Measurements from ENCODE around the gene ADGRA1.

DNA sequence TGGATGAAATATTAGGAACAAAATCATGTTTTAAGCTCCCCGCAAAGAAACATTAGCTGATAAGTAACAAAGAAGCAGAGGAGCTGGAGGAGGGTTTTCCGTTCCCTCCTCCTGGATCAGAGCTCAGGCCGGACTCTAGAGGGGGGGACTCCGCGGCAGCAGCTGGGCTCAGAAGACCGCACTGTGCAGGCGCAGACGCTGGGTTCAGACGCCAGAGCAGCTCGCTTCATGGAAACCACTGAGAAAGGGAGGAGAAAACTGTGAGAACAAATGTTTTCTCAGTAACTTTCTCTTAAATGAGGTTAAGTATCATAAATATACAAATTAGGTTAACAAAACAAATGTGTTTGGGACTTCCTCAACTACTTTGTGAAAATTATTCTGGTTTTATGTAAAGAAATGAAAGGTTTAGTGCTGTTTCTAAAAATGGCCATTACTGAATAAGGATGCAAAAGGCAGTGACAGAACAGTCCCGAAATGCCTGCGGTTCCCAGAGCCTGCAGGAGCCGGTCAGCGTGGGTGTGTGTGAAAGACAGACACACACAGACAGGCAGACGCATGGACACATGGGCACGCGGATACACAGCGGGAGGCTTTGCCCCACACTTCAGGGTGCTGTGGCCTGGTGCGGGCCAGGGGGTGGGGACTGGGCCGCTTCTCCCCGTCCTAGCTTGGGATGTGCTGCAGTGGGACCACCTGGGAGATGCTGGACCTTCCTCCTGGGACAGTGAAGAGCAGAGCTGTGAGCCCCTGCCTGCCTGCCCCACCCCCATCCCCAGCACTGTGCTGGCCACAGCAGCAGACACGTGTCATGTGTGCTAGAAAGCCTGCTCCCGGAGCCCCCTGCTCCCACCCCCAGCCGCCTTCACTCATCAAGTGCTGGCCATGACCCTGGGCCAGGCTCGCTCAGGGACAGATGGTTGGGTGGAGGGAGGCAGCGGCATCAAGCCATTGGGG is 20.3 kb upstream of the ADGRA1 start:
- TF ChIP-seq SP1 (IDR thresholded peaks at IDR 0.05) (no peak), HDGF (IDR thresholded peaks at IDR 0.05; ENCODE audit: borderline replicate concordance) (no peak), ZNF384 (IDR thresholded peaks at IDR 0.05) (no peak), SUZ12 (IDR thresholded peaks at IDR 0.05) (no peak), FOXM1 (IDR thresholded peaks at IDR 0.05; ENCODE audit: borderline replicate concordance) (no peak), FOXA1 (IDR thresholded peaks at IDR 0.05) (no peak)
- TF ChIP-seq, protein P1, sequence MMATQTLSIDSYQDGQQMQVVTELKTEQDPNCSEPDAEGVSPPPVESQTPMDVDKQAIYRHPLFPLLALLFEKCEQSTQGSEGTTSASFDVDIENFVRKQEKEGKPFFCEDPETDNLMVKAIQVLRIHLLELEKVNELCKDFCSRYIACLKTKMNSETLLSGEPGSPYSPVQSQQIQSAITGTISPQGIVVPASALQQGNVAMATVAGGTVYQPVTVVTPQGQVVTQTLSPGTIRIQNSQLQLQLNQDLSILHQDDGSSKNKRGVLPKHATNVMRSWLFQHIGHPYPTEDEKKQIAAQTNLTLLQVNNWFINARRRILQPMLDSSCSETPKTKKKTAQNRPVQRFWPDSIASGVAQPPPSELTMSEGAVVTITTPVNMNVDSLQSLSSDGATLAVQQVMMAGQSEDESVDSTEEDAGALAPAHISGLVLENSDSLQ (IDR thresholded peaks at IDR 0.05), result no peak

Data from HEK293T (cell line).